Central memory CD8-positive, alpha-beta T cell (primary cell): ENCODE data around the gene ALOX12.

Experiments used
- ATAC-seq: fragments of 150-1000 bp; cut with Tn5 transposase; replicated peaks from 2 replicates; pipeline ENCODE4 v1.10.0; 2022; ENCODE audit warnings: mild to moderate bottlenecking, moderate FRiP score, moderate number of reproducible peaks; ENCODE audit not compliant: poor library complexity, severe bottlenecking; ENCODE audit errors: extremely low read depth
- DNase-seq, 2 donors: peaks; one replicate each; pipeline ENCODE4 v3.0.0; 2021; ENCODE audit warnings: low spot score in 2 of 2
- H3K27ac Mint-ChIP-seq: one replicate; pipeline ENCODE4 v1.8.0; 2022; ENCODE audit warnings: low read depth, mild to moderate bottlenecking, moderate library complexity, mixed read lengths
- H3K27me3 Mint-ChIP-seq: one replicate; pipeline ENCODE4 v1.8.0; 2022; ENCODE audit warnings: mixed read lengths
- H3K36me3 Mint-ChIP-seq: one replicate; pipeline ENCODE4 v1.8.0; 2022; ENCODE audit warnings: mild to moderate bottlenecking, moderate library complexity, mixed read lengths; ENCODE audit not compliant: insufficient read depth
- H3K4me1 Mint-ChIP-seq: one replicate; pipeline ENCODE4 v1.8.0; 2022; ENCODE audit warnings: mixed read lengths
- H3K4me3 Mint-ChIP-seq: one replicate; pipeline ENCODE4 v1.8.0; 2022; ENCODE audit warnings: mild to moderate bottlenecking, moderate library complexity, mixed read lengths
- H3K9me3 Mint-ChIP-seq: one replicate; pipeline ENCODE4 v1.8.0; 2022; ENCODE audit warnings: mixed read lengths

The ALOX12 gene

DNA sequence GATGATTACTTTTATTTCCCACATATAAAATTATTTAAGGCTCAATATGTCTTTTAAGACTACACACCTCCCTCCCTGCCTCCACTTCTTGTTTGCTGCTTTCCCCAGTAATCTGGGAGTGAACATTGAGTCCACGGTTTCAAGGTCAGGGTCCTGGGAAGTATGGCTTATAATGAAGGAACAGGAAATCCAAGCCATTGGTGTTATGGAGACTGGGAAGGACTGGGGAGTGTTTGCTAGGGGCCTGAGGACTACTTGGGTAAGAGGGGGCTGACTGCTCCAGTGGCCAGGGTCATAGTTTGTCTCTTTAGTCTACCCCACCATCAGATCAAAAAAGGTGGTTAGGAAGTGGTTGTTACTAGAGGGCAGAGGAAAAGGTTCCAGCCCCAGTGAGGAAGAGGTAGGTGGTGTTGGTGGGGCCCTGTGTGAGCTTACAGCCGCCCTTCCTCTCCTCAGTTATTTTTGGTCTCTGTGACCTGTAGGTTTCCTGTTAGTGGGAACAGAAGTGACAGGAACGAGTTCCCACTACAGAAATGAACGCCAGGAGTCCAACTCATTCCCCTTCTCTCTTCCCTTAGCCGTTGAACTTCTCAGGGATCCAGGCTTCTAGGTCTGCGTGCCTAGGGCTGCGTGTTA lies 39.2 kb downstream of the ALOX12 start:
- Mint-ChIP-seq H3K4me3 (peak overlapping the region; percentile 91), H3K36me3 (peaks cover 6% of the 10 kb centered on the region), H3K27me3 (no peaks in the 10 kb centered on the region), H3K27ac (peak overlapping the region; percentile 94), H3K9me3 (no peaks in the 10 kb centered on the region), H3K4me1 (peaks cover 66% of the 10 kb centered on the region)
- peak in 1 of 2 donors; percentile 44 for DNase-seq
- ATAC-seq, result peak; percentile 63

DNA sequence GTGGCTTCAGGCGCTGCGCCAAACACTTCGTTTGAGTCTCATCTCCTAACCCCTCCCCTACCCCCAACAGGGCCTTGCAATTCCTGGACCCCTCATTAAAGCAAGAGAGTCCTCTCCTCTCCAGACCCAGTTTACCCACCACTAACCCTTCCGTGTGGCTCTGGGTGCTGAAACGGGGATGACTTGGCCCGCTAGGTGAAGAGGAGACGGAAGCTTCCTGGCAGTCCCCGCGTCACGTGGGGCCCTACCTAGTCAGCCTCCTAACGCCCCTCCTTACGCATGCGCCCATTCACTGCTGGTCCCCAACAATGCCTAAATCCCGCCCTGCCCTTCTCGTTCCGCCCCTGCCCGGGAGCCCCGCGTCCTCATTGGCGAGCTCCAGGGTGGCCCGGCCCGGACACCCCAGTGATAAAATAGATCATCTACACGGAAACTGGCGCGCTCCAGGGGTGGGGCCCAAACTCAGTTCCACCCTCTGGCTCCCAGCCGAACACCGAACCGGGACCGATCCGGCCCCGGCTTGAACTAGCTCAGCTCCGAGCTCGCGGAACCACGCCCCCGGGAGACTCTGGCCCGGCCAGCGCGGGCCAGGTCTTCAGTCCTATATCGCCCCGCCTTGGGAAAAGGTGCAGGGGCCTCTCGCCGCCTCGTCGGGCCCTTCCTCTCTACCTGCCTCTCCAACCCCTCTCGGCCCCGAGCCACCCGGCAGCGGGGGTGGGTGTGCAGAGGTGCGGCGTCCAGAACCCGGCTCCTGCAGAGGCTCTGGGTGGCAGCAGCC lies 39.9 kb downstream of the ALOX12 start, which contains the start of gene SLC16A13:
TSS of gene SLC16A13 (plus strand) at position 425 of the 778 bp plus-strand sequence. CDS start 368 bp downstream, outside the sequence.
- Mint-ChIP-seq H3K4me3 (peak within 1 kb of the TSS; percentile 91), H3K4me1 (peaks cover 59% of the 10 kb centered on the region), H3K36me3 (peaks cover 6% of the 10 kb centered on the region), H3K27ac (peak within 1 kb of the TSS; percentile 94), H3K9me3 (no peaks in the 10 kb centered on the region), H3K27me3 (no peaks in the 10 kb centered on the region)
- DNase-seq (peak; percentile 94 to 97), ATAC-seq (peak; percentile 92)

DNA sequence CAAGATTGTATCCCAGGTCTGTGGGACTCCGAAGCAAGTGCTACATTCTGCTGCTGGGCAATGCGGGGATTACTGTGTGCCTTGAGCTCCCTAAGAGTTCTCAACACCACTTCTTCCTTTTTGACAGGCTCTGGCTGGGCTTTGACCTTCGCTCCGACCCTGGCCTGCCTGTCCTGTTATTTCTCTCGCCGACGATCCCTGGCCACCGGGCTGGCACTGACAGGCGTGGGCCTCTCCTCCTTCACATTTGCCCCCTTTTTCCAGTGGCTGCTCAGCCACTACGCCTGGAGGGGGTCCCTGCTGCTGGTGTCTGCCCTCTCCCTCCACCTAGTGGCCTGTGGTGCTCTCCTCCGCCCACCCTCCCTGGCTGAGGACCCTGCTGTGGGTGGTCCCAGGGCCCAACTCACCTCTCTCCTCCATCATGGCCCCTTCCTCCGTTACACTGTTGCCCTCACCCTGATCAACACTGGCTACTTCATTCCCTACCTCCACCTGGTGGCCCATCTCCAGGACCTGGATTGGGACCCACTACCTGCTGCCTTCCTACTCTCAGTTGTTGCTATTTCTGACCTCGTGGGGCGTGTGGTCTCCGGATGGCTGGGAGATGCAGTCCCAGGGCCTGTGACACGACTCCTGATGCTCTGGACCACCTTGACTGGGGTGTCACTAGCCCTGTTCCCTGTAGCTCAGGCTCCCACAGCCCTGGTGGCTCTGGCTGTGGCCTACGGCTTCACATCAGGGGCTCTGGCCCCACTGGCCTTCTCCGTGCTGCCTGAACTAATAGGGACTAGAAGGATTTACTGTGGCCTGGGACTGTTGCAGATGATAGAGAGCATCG lies 42.4 kb downstream of the ALOX12 start:
- no peak for ATAC-seq
- no peaks in the 10 kb centered on the region for H3K9me3 Mint-ChIP-seq
- H3K27me3 Mint-ChIP-seq, result no peaks in the 10 kb centered on the region
- H3K36me3 Mint-ChIP-seq, result peaks cover 8% of the 10 kb centered on the region
- H3K4me1 Mint-ChIP-seq, result peaks cover 64% of the 10 kb centered on the region
- DNase-seq, result no peak
- H3K4me3 Mint-ChIP-seq, result peak overlapping the region; percentile 22
- H3K27ac Mint-ChIP-seq, result no peak overlapping the region

DNA sequence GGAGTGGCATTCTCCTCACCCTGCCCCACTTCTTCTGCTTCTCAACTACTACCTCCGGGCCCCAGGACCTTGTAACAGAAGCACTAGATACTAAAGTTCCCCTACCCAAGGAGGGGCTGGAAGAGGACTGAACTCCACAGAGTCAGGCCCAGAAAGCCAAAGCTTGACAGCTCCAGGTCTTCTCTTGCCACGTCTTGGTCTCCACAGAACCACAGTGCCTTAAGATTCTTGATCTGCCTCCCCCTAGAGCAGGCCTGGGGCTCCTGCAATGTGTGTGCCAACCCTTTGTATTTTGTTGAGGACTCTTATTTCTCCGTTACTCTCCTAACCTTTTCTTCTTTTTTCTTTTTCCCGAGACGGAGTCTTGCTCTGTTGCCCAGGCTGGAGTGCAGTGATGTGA lies 44.0 kb downstream of the ALOX12 start:
- Mint-ChIP-seq H3K36me3 (peaks cover 8% of the 10 kb centered on the region), H3K4me1 (peaks cover 54% of the 10 kb centered on the region), H3K4me3 (no peak overlapping the region), H3K27me3 (no peaks in the 10 kb centered on the region), H3K27ac (no peak overlapping the region), H3K9me3 (no peaks in the 10 kb centered on the region)
- DNase-seq (no peak), ATAC-seq (no peak)

DNA sequence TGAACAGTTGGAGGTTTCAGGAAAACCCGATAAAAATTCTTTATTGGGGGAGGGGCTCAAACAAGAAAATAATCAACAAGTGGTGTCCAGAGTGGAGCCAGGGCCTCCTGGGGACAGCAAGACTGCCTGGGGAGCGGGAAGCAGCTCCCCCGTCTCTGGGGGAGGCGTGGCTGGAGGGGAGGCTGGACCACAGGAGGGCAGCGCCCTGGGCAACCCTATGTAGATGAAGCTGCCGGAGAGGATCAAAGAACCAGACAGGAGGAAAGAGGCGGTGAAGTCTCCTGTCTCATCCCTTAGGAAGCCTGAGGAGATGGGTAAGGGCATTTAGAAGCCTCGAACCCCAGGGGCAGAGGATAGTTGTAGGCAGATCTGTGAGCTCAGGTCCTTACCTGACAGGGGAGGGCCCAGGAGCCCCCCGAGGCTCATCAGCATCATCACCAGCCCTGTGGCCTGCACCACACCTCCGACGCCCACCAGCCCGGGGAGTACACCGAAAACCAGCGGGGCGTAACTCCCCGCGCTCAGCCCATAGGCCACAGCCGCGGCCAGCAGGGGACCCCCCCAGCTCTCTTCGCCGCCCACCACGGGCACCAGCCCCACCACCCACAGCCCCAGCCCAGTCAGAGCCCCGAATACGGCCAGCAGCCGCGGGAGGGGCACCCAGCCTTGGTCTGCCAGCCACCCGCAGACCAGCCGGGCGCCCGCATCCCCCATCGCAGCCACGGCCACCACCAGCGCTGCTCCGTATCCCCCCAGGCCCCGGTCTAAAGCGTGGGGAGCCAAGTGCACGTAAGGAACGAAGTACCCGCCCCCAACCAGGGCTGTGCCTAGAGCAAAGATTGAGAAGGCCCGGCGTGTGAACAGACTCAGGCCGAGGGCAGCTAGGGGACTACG lies 46.0 kb downstream of the ALOX12 start:
- H3K9me3 Mint-ChIP-seq, result no peaks in the 10 kb centered on the region
- H3K4me1 Mint-ChIP-seq, result peaks cover 47% of the 10 kb centered on the region
- peak overlapping the region; percentile 94 for H3K27ac Mint-ChIP-seq
- H3K36me3 Mint-ChIP-seq, result peaks cover 4% of the 10 kb centered on the region
- DNase-seq (peak in 1 of 2 donors; percentile 28), ATAC-seq (peak; percentile 35)
- peak overlapping the region; percentile 82 for H3K4me3 Mint-ChIP-seq
- no peaks in the 10 kb centered on the region for H3K27me3 Mint-ChIP-seq

DNA sequence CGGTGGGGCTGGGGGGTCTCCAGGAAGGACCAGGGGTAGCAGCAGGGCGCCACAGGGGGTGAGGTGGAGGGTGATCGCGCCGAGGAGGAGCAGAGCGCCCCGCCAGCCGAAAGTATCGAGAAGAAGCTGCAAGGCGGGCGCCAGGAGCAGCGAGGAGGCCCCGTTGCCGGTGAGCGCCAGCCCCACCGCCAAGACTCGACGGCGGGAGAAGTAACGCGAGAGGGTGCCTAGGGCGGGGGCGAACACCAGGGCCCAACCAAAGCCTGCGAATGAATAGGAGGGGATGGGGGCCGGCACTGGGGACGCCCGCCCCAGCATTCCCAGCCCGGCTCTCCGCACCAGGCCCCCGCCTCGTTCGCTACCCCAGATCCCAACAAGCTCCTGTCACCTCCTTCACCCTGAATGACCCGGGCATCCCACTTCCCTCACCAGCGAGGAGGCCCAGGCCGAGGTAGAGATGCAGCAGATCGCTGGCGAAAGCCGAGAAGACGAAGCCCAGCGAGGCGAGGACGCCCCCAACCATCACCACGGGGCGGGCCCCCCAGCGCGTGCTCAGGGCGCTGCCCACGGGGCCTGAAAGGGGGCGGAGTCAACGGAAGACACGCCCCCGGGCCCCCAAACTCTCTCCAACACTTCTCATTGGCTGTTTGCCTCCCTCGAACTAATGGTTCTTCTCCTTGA lies 46.8 kb downstream of the ALOX12 start:
- DNase-seq, result peak; percentile 29 to 31
- Mint-ChIP-seq H3K4me3 (peak overlapping the region; percentile 82), H3K27ac (peak overlapping the region; percentile 94), H3K9me3 (no peaks in the 10 kb centered on the region), H3K4me1 (peaks cover 52% of the 10 kb centered on the region), H3K27me3 (no peaks in the 10 kb centered on the region), H3K36me3 (peaks cover 4% of the 10 kb centered on the region)
- ATAC-seq, result peak; percentile 27

DNA sequence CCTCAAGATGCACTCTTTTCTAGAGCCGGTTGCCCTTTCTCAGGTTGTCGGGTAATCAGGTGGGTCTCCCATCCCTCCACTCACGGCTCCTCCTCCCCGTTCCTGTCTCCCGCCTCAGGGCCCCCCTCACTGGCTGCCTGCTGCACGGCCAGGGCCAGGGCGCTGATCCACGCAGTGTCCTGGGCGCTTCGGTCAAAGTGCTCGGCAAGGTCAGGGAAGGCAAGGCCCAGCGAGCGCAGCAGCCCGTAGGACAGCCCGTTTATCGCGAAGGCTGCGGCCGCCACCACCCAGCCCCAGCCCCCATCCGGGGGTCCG lies 47.3 kb downstream of the ALOX12 start:
- Mint-ChIP-seq H3K27me3 (no peaks in the 10 kb centered on the region), H3K27ac (peak overlapping the region; percentile 94), H3K4me1 (peaks cover 53% of the 10 kb centered on the region), H3K36me3 (peaks cover 4% of the 10 kb centered on the region), H3K9me3 (no peaks in the 10 kb centered on the region), H3K4me3 (peak overlapping the region; percentile 82)
- DNase-seq (no peak), ATAC-seq (no peak)

DNA sequence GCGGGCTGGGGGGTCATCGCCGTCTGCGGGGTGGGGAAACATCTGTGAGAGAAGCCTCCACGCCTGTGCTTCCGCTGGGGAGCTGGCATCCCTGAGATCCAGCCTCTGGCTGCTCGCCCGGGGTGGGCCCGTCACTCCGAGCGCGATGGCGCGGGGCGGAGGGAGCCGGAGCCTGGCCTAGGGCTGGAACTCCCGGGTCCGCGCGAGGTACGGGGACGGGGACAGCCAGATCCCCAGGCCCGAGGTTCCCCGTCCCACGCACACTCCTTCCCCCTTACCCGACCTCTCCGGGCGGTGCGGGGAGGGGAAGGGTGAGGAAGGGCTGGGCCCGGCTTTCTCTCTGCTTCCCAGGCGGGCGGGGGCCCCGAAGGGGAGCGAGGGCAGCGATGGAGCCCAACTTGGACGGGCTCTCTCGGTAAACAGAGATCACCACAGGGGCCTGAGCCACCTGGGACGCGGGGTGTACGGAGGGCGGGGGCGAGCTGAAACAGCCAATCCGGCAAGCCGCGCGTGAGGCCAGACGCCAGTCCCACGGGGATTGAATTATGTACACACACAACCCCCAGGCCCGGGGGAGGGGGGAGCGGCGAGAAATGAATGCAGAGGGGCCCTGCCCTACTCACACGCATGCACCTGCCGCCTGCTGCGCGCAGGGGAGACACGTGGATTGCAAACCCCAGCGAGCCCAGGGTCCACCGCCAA lies 47.8 kb downstream of the ALOX12 start, which contains the start of gene SLC16A11:
TSS of gene SLC16A11 (minus strand) at position 596 of the 702 bp plus-strand sequence. CDS start at position 17, 579 bp downstream.
- DNase-seq, result no peak
- H3K27me3 Mint-ChIP-seq, result no peaks in the 10 kb centered on the region
- H3K4me3 Mint-ChIP-seq, result peak within 1 kb of the TSS; percentile 82
- peak within 1 kb of the TSS; percentile 94 for H3K27ac Mint-ChIP-seq
- H3K4me1 Mint-ChIP-seq, result peaks cover 48% of the 10 kb centered on the region
- ATAC-seq, result no peak
- no peaks in the 10 kb centered on the region for H3K9me3 Mint-ChIP-seq
- peaks cover 4% of the 10 kb centered on the region for H3K36me3 Mint-ChIP-seq

DNA sequence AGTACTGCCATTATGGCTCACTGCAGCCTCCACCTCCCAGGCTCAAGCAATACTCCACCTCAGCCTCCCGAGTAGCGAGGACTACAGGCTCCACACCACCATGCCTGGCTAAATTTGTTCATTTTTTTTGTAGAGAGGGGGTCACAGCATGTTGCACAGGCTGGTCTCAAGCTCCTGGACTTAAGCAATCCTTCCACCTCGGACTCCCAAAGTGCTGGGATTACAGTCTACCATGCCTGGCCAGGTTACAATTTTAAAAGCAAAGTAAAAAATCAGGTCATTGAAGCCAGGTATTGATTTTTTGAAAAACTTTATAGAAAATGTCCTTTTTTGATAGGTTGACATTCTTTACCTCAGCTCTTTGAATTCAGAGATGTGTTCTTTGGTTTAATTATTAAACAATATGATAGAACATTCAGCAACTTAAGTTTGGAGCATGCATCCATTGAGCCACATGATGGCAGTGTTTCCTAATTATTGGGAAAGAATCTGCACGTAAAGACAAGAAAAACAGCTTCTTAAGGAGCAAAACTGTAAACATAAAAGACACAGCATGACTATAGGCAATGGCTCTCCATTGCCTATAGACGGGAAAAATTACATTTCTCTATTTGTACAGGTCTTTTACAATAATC lies 49.8 kb downstream of the ALOX12 start:
- ATAC-seq (peak; percentile 50), DNase-seq (peak in 1 of 2 donors; percentile 47)
- Mint-ChIP-seq H3K4me1 (peaks cover 40% of the 10 kb centered on the region), H3K9me3 (no peaks in the 10 kb centered on the region), H3K27ac (peak overlapping the region; percentile 60), H3K36me3 (peaks cover 4% of the 10 kb centered on the region), H3K4me3 (peak overlapping the region; percentile 79), H3K27me3 (no peaks in the 10 kb centered on the region)

DNA sequence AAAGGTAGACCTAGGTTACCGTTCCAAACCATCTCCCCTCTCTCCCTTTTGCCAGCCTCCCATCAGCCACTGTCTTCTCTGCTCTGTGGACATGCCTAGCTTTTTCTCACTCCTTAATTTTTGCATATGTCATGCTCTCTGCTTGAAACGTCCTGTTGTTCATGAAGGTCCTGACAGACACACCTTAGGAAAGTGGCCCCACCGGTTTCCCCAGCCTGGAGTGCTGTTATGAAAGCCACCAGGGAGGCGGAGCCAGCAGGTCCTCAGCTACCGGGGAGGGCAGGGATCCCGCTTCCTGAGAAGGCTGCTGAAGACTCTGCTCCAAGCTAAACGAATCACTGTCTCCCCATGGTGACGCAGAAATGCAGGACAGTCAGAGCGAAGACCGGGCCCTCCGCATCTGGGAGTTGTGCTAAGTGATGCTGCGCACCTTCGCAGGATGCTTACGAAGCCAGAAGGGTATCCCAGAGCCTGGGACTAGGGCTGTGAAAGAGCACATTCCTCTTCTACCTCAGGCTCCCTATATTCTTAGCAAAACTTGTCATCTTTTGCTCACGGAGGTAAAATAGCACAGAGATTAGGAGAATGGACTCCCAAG lies 50.4 kb downstream of the ALOX12 start:
- peak; percentile 16 for ATAC-seq
- peaks cover 4% of the 10 kb centered on the region for H3K36me3 Mint-ChIP-seq
- H3K9me3 Mint-ChIP-seq, result no peaks in the 10 kb centered on the region
- peak overlapping the region; percentile 79 for H3K4me3 Mint-ChIP-seq
- peaks cover 38% of the 10 kb centered on the region for H3K4me1 Mint-ChIP-seq
- no peak for DNase-seq
- no peaks in the 10 kb centered on the region for H3K27me3 Mint-ChIP-seq
- H3K27ac Mint-ChIP-seq, result peak overlapping the region; percentile 60
